ENCODE data around the gene ALG2. TPM values are rescaled to one million over a fixed set of nuclear protein-coding genes. Genes with fewer than 3 reads are reported as not detected.

ALG2 gene
- total RNA-seq, 1 donor from 2014 or later = 32.6 TPM

GRCh38 chr9:99192786-99193465, 28.8 kb downstream of the ALG2 start:
- no peak for DNase-seq (ENCODE audit: low read depth in 2 of 2)

- DNase-seq (ENCODE audit: low read depth in 2 of 2) = no peak
Measured at GRCh38 chr9:99190597-99191283, 31.0 kb downstream of the ALG2 start.

- DNase-seq (ENCODE audit: low read depth in 2 of 2) = no peak
Measured at GRCh38 chr9:99189887-99190596, 31.7 kb downstream of the ALG2 start.

DNA sequence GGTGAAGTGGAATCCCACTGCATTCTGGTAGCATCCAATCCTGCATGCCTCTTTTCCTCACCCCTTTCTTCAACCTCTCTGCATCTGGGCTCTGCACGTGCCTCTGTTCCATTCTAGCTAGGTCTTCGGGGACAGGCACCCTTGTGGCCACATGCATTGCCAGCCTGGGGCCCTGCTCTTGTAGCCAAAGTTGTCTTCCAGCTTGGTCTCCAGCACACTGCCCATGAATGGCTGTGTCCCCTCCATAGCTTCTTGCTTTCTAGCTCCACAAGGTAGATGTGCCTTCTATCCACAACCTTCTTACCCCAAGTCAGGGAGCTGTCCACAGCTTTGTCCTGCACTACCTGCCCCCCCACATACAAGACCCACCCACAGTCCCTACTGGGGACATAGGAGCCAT, 32.6 kb downstream of the ALG2 start:
- DNase-seq (ENCODE audit: low read depth in 2 of 2) = no peak

DNA sequence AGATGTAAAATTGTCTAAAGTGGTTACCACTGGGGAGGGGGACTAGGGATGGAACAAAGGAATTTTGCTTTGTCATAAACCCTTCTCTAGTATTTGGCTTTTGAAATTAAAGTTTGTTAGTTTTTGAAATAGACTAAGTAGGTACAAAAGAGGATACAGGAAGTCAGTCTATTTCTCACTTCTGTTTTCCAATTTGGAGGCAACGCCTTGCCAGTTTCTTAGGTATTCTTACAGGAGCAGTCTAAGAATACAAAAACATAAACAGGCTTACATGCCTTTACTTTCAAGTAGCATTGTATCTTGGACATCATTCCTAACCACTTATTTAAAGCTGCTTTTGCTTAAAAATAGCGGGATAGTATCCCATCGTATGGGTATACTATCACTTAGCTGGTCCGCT, 34.4 kb downstream of the ALG2 start:
- no peak for DNase-seq (ENCODE audit: low read depth in 2 of 2)

DNA sequence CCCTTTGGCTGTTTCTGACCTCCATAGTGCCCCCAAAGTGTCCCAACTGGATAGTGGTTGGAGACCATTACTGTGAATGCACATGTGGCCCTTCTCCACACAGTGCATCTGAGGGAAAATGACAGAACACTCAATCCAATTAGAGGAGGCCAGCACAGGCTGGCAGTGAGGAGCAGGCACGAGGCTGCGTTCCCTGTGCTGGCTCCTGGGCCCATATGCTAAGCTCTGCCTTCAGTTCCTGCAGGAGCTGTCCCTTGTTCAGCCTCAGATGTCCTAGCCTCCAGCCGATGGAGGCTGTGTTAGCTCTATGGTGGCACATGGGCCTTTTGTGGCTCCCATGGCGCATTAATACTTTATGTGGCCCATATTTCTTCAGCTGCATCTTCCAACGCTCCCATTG, 35.8 kb downstream of the ALG2 start:
- no peak for DNase-seq (ENCODE audit: low read depth in 2 of 2)

- no peak for DNase-seq (ENCODE audit: low read depth in 2 of 2)
Measured at GRCh38 chr9:99185348-99185632, 36.5 kb downstream of the ALG2 start.

DNA sequence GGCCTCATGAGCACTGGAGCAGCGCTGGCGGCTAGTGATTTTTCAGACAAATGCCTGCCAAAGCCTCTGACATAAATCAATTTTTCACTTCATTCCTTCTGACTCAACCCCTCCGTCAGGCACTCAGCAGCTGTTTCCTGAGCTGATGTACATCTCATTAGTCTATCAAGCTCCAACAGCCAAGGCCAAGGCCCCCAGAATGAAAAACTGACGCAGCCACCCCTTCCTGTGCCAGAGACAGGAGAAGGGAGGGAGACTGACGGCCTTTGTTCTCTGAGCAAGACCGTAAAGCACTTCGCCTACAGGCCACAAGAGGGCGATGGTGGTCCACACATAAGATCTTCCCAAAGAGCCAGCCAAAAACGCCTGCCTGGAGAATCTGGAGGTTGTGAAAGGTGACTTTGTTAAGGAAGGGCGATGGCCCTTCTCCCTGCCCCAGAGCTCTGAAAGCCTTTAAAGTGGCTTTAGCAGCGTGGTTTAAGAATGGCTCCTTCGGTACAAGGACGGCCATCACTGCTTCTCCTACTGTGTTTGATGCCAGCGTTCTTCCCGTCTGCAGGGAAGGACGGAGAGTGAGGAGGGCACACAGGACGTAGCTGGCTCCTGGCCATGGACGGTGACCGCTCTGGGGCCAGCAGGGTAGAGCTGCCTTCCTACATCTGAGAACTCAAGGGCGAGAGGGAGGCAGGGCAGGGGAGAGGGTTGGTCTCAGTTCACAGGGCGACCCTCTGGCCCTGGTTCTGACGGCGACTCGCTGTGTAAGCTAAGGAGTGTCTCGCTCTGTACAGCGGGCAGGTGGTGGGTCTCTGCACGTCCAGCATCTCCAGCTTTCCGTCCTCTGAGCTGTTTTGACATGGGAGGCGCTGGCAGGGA, 37.0 kb downstream of the ALG2 start:
- DNase-seq (ENCODE audit: low read depth in 2 of 2) = peak; percentile 97 to 98

DNA sequence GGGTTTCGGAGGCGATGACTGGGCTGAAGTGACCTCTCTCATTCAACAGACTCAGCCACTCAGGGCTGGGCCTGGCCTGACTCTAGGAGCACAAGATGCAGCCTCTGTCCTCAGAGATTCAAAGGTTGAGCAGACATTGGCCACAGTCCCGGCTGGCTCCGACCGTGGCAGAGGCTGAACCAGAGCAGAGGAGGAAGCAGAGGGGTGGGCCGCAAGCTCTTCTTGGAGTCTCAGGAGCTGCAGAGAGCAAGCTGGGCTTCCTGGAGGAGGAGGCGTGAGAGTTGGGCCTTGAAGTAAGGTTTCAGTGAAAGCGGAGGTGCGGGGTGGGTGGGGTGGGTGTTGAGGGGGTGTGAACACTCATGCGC, 37.6 kb downstream of the ALG2 start:
- no peak for DNase-seq (ENCODE audit: low read depth in 2 of 2)

DNA sequence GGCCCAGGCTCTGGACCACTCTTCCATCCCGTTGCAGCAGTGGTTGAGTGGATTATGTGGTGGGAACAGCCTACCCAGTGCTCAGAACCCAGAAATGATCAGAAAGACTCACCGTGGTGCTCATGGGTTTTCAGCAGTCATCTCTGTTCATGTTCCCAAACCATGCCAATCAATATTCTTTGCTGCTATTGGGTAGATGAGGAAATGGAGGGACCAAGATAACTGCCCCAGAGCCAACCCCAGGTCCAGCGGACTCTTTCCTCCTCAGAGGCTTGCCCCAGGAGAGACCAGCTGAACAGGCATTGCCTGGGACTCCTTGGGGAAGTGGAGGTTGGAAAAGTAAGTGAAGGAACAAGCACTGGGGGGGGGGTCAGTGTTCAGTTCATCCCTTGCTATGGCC, 38.1 kb downstream of the ALG2 start:
- no peak for DNase-seq (ENCODE audit: low read depth in 2 of 2)

GRCh38 chr9:99182356-99182755, 39.4 kb downstream of the ALG2 start:
- no peak for DNase-seq (ENCODE audit: low read depth in 2 of 2)

DNA sequence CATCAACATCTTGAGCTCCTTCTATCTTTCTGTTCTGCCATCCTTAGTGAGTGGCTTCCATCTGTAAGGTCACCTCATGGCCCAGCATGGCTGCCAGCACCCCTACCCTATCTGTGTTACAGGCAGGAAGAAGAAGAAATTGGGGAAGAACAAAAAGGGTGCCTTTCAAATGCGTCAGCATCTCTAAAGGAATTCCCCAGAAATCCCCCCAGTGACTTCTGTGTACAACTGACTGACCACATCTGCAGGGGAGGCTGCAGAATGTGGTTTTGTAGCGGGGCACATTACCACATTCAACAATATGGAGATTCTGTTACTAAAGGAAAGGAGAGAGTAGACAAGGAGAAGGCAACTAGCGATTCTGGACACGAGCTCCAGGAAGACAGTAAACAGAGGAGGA, 40.1 kb downstream of the ALG2 start:
- DNase-seq (ENCODE audit: low read depth in 2 of 2) = no peak

GRCh38 chr9:99181206-99181605, 40.5 kb downstream of the ALG2 start:
- DNase-seq (ENCODE audit: low read depth in 2 of 2) = no peak

- DNase-seq (ENCODE audit: low read depth in 2 of 2) = no peak
Measured at GRCh38 chr9:99180662-99181061, 41.1 kb downstream of the ALG2 start.

- DNase-seq (ENCODE audit: low read depth in 2 of 2) = no peak
Measured at GRCh38 chr9:99180199-99180598, 41.5 kb downstream of the ALG2 start.

GRCh38 chr9:99178912-99179872, 42.5 kb downstream of the ALG2 start:
- no peak for DNase-seq (ENCODE audit: low read depth in 2 of 2)

GRCh38 chr9:99177576-99178366, 44.0 kb downstream of the ALG2 start:
- DNase-seq (ENCODE audit: low read depth in 2 of 2) = no peak

- DNase-seq (ENCODE audit: low read depth in 2 of 2) = no peak
Measured at GRCh38 chr9:99176527-99177013, 45.2 kb downstream of the ALG2 start.

DNA sequence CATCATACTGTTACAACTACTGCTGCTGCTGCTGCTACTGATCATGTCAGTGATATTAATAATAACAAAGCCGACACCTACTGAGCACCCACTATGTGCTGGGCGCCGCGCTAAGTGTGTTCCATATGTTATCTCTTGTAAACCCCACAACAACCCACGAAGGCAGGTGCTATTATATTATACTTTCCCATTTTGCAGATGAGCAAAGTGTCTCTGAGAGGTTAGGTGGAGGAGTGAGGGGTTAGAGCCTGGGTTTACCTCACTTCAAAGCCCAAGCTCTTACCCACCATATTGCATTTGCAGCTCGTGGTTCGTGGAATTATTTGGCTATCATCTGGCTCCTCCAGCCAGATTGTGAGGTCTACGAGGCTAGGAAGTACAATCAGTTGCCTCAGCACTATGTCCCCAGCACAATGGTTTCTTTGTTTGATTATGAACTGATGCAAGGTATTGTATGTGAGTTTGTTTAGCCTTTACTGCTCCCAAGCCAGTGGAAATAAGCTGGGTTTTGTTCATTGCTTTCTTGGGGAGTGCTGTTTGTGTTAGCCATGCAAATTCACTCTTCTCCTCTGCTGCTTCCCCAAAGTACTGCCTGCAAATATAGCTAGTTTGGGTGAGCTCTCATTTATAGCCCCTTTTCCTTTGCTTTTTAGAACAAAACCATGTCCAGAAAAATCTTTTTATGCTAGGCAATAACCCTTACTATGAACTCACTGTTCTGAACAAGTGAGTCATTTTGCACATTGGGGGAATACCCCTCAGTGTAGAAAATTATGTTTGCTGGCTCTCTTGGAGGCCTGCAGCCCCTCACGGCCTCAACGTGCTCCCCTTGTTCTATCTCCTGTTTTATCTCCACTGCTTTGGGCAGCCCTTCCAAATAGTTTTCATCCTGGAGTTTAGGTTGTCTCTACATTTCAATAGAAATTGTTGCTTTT, 47.9 kb downstream of the ALG2 start:
- DNase-seq (ENCODE audit: low read depth in 2 of 2) = no peak

All from dermis microvascular lymphatic vessel endothelial cell (primary cell).